Suprapubic skin (tissue), 4 donors: ENCODE data around the gene SREK1IP1. TPM values are rescaled to one million over a fixed set of nuclear protein-coding genes. Genes with fewer than 3 reads are reported as not detected.
A peak's percentile ranks its signal among the peaks of the same experiment; 100 is the strongest.

Experiments
- DNase-seq, 2 donors: peaks; one replicate each; pipeline ENCODE4 v3.0.0-alpha.2; 2019; ENCODE audit warnings: low spot score in 2 of 2
- H3K27ac ChIP-seq: fragments of 200-600 bp; sonication (generic); one replicate; pipeline ENCODE4 v1.5.1; 2019
- H3K27me3 ChIP-seq: fragments of 200-600 bp; sonication (generic); one replicate; pipeline ENCODE4 v1.5.1; 2019
- H3K36me3 ChIP-seq: fragments of 200-600 bp; sonication (generic); one replicate; pipeline ENCODE4 v1.5.1; 2019
- H3K4me1 ChIP-seq: fragments of 200-600 bp; sonication (generic); one replicate; pipeline ENCODE4 v1.5.1; 2019
- H3K4me3 ChIP-seq: fragments of 200-600 bp; sonication (generic); one replicate; pipeline ENCODE4 v1.5.1; 2019; ENCODE audit warnings: mild to moderate bottlenecking
- H3K9me3 ChIP-seq: fragments of 200-600 bp; sonication (generic); one replicate; pipeline ENCODE4 v1.5.1; 2019
- CTCF ChIP-seq, 2 donors: fragments of 200-600 bp in 1 of 2; fragments of 450-650 bp in 1 of 2; sonication (generic) in 1 of 2; IDR thresholded peaks; one replicate each; pipeline ENCODE4 v1.5.1; 2016 to 2019; ENCODE audit warnings: antibody characterized with exemption in 2 of 2, mild to moderate bottlenecking in 1 of 2, moderate library complexity in 1 of 2
- EP300 ChIP-seq: sonication (generic); formaldehyde crosslinking; IDR thresholded peaks from one replicate; pipeline ENCODE4 v1.6.1; 2017; ENCODE audit warnings: antibody characterized with exemption
- POLR2A ChIP-seq, 2 donors: fragments of 450-650 bp; IDR thresholded peaks; one replicate each; pipeline ENCODE4 v1.6.1; 2017; ENCODE audit warnings: antibody characterized with exemption in 2 of 2, mild to moderate bottlenecking in 2 of 2, moderate library complexity in 2 of 2
- POLR2AphosphoS5 ChIP-seq, 3 donors: sonication (generic); formaldehyde crosslinking; IDR thresholded peaks; one replicate each; pipeline ENCODE4 v1.6.1; 2017; ENCODE audit warnings: antibody characterized with exemption in 3 of 3
- WGBS: methylation state at CpG from one replicate; pipeline ENCODE4 v1.1.5; 2018; 5-methylcytosine and 5-hydroxymethylcytosine counted together
- total RNA-seq, 4 donors: library from RNA; depleted of rRNA; stranded (reverse); fragments of >200 nt; gene quantifications; one replicate each; pipeline ENCODE4 v1.1.0, GENCODE V29; 2016

SREK1IP1 gene
- total RNA-seq, 4 donors from 2014 or later = 10.5 to 17.5 (median 11.4) TPM

DNA sequence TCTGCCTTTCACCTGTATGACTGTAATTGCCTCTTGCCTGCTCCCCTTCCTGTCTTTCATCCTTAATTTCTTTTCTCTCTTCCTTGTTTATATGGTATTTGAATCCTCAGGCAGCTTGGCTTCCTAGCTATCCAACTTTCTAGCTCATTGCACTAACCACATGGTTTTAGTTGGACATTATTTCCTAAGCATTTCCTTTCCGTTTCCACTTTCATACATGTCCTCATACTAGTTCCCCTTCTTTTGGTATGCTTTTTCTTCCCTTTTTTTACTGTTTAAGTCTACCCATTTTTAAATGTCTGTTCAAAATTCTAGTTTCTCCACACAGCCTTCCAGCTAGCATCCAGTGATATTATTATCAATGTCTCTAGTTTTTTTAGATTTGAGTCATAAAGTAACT lies 6.8 kb upstream of the SREK1IP1 start:
- no peak for DNase-seq
- TF ChIP-seq POLR2A (IDR thresholded peaks at IDR 0.05) (no peak), EP300 (no peak), CTCF (IDR thresholded peaks at IDR 0.05) (no peak), POLR2AphosphoS5 (IDR thresholded peaks at IDR 0.05) (no peak)
- no peak overlapping the region for H3K4me3 ChIP-seq
- H3K36me3 ChIP-seq = peaks cover 6% of the 10 kb centered on the region
- 79% methylated on average over 1 of the region's 1 CpG for WGBS
- no peak overlapping the region for H3K27ac ChIP-seq
- H3K9me3 ChIP-seq = no peaks in the 10 kb centered on the region
- no peaks in the 10 kb centered on the region for H3K27me3 ChIP-seq
- H3K4me1 ChIP-seq = peaks cover 6% of the 10 kb centered on the region

DNA sequence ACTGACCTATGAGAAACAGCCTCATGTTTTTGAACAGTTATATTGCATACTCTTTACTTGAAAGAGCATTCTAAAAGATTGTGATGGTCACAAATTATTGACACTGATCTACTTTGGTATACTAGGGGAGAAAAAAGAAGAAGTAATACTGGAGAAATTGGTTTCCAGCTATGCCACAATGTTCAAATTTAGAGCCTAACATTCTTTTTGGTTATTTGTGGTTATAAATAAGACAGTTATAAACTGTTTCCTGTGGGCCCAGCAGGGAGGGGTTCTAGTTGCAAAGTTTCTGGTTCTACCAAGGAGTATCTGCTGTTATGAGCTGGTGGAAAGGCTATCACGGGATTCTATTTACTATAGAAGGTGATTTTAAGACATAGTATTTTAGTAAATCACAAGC lies 5.0 kb upstream of the SREK1IP1 start:
- Histone ChIP-seq H3K4me3 (no peak overlapping the region), H3K36me3 (no peaks in the 10 kb centered on the region), H3K27ac (no peak overlapping the region), H3K9me3 (no peaks in the 10 kb centered on the region), H3K27me3 (no peaks in the 10 kb centered on the region), H3K4me1 (peaks cover 19% of the 10 kb centered on the region)
- WGBS = 71% methylated on average over 1 of the region's 1 CpG
- TF ChIP-seq EP300 (no peak), POLR2AphosphoS5 (IDR thresholded peaks at IDR 0.05) (no peak), CTCF (IDR thresholded peaks at IDR 0.05) (no peak)
- DNase-seq = no peak

GRCh38 chr5:64771736-64772135 lies 3.2 kb upstream of the SREK1IP1 start:
- no peak overlapping the region for H3K27ac ChIP-seq
- no peak for TF ChIP-seq EP300
- no peak for TF ChIP-seq POLR2AphosphoS5 (IDR thresholded peaks at IDR 0.05)
- TF ChIP-seq CTCF (IDR thresholded peaks at IDR 0.05) = no peak
- TF ChIP-seq POLR2A (IDR thresholded peaks at IDR 0.05) = no peak
- 73% methylated on average over 4 of the region's 4 CpGs for WGBS

GRCh38 chr5:64769855-64770254 lies 1.4 kb upstream of the SREK1IP1 start:
- H3K9me3 ChIP-seq = no peaks in the 10 kb centered on the region
- H3K27ac ChIP-seq = no peak overlapping the region
- peaks cover 44% of the 10 kb centered on the region for H3K4me1 ChIP-seq
- H3K36me3 ChIP-seq = peaks cover under 1% of the 10 kb centered on the region
- H3K4me3 ChIP-seq = peak overlapping the region; percentile 81
- no peak for DNase-seq
- TF ChIP-seq CTCF (IDR thresholded peaks at IDR 0.05) = no peak
- no peak for TF ChIP-seq POLR2A (IDR thresholded peaks at IDR 0.05)
- TF ChIP-seq POLR2AphosphoS5 (IDR thresholded peaks at IDR 0.05) = no peak
- no peak for TF ChIP-seq EP300
- no peaks in the 10 kb centered on the region for H3K27me3 ChIP-seq

More at GRCh38 chr5:64771736-64772135, 3.2 kb upstream of the SREK1IP1 start:
- DNase-seq = no peak
- Histone ChIP-seq H3K9me3 (no peaks in the 10 kb centered on the region), H3K4me3 (no peak overlapping the region), H3K4me1 (peaks cover 29% of the 10 kb centered on the region), H3K27me3 (no peaks in the 10 kb centered on the region), H3K36me3 (no peaks in the 10 kb centered on the region)

DNA sequence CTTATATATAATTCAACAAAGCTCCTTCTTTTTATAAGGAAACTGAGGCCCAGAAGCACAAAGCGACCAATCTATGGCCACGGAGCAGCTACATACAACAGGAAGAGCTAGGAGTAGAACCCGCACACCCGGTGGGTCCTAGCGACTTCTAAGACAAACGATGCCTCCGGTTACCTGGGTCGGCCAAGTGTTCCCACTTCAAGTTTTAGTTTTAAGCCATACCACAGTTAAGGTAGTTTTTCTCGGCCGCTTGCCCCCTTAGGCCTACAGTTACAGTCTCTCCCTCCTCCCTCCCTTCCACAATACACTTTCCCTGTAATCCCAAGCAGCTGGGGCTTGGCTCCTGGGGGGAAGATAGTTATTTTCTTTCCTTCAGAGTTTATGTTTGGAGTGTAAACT lies 533 bp downstream of the SREK1IP1 start:
- WGBS = under 1% methylated on average over 10 of the region's 10 CpGs
- peak overlapping the region; percentile 84 for H3K27ac ChIP-seq
- peak overlapping the region; percentile 81 for H3K4me3 ChIP-seq
- H3K9me3 ChIP-seq = no peaks in the 10 kb centered on the region
- H3K27me3 ChIP-seq = no peaks in the 10 kb centered on the region
- peaks cover 14% of the 10 kb centered on the region for H3K36me3 ChIP-seq
- DNase-seq = no peak
- H3K4me1 ChIP-seq = peaks cover 48% of the 10 kb centered on the region
- TF ChIP-seq CTCF (IDR thresholded peaks at IDR 0.05) = no peak
